Femur (tissue), 1 donor: ENCODE measurements around the gene TIAM1.

ENCODE experiments used
- DNase-seq: peaks from one replicate; pipeline ENCODE4 v3.0.0-alpha.2; 2017

The TIAM1 gene

GRCh38 chr21:31196724-31197123, 147.3 kb downstream of the TIAM1 start:
- no peak for DNase-seq

GRCh38 chr21:31195334-31196015, 148.6 kb downstream of the TIAM1 start:
- DNase-seq: no peak

GRCh38 chr21:31194510-31195293, 149.4 kb downstream of the TIAM1 start:
- DNase-seq: no peak

GRCh38 chr21:31193761-31194160, 150.3 kb downstream of the TIAM1 start:
- no peak for DNase-seq

GRCh38 chr21:31191553-31191952, 152.5 kb downstream of the TIAM1 start:
- DNase-seq: no peak

GRCh38 chr21:31190516-31190915, 153.5 kb downstream of the TIAM1 start:
- DNase-seq: no peak

- DNase-seq: no peak
Measured at GRCh38 chr21:31187499-31187898, 156.6 kb downstream of the TIAM1 start.

- no peak for DNase-seq
Measured at GRCh38 chr21:31186916-31187315, 157.1 kb downstream of the TIAM1 start.

GRCh38 chr21:31185663-31186062, 158.4 kb downstream of the TIAM1 start:
- no peak for DNase-seq

- no peak for DNase-seq
Measured at GRCh38 chr21:31184876-31185275, 159.2 kb downstream of the TIAM1 start.

GRCh38 chr21:31184459-31184858, 159.6 kb downstream of the TIAM1 start:
- no peak for DNase-seq

- DNase-seq: no peak
Measured at GRCh38 chr21:31182231-31183140, 161.6 kb downstream of the TIAM1 start.

GRCh38 chr21:31181082-31181750, 162.8 kb downstream of the TIAM1 start:
- DNase-seq: no peak

- DNase-seq: no peak
Measured at GRCh38 chr21:31180256-31181081, 163.6 kb downstream of the TIAM1 start.

GRCh38 chr21:31176725-31177124, 167.3 kb downstream of the TIAM1 start:
- DNase-seq: no peak

- DNase-seq: no peak
Measured at GRCh38 chr21:31176080-31176551, 167.9 kb downstream of the TIAM1 start.

- peak; percentile 38 for DNase-seq
Measured at GRCh38 chr21:31173881-31174555, 170.0 kb downstream of the TIAM1 start.

GRCh38 chr21:31172328-31172727, 171.7 kb downstream of the TIAM1 start:
- no peak for DNase-seq

- DNase-seq: no peak
Measured at GRCh38 chr21:31164713-31165694, 179.1 kb downstream of the TIAM1 start.

GRCh38 chr21:31162827-31163226, 181.2 kb downstream of the TIAM1 start:
- no peak for DNase-seq
